Muscle of arm (tissue), 12 donors: ENCODE data around the gene EFNA5. TPM values are rescaled to one million over a fixed set of nuclear protein-coding genes. Genes with fewer than 3 reads are reported as not detected.

Source experiments
- DNase-seq: peaks from one replicate; pipeline ENCODE4 v3.0.0-alpha.2; 2013
- polyA plus RNA-seq, 12 donors: library from polyadenylated mRNA; unstranded; fragments of 120-200 nt; gene quantifications; one replicate each; pipeline ENCODE4 v1.2.1, GENCODE V29; 2013; ENCODE audit not compliant: insufficient read length in 12 of 12

Gene EFNA5
- polyA plus RNA-seq, 12 donors, result 3.5 to 34.8 (median 6.3) TPM; not detected in 1

DNA sequence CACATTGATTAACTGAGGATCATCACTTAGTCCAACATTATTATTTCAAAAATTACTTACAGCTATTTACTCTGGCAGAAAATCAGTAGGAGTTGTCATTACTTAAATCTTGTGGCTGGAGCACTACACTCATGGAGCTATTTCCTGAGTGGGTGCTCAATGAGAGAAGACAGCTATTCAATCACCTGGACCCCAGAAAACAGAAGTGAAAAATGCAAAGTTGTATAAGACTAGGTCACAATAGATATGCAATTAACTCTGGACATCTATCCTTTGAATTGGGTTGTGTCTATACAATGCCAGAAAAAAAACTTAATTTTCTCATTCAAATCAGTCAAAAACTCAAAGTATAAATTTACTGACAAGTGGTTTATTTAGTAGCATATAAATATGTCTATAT lies 340.9 kb downstream of the EFNA5 start:
- DNase-seq, result no peak
